NOMO-1 treated with dmso at 0.1 percent for 144 hours (cell line): Measurements from ENCODE around the gene FAM111B.
"Not testable (repeated sequence)": the region's sequence is repeated elsewhere in the genome, so short reads cannot be mapped to it uniquely, and the experiment has no call there.

ENCODE experiments used
- DNase-seq: peaks from one replicate; lab custom pipeline; 2025; ENCODE audit not compliant: unreplicated experiment; lab: John Stamatoyannopoulos, UW

Gene FAM111B

GRCh38 chr11:59106363-59107336 is at the start of gene FAM111B:
TSS of gene FAM111B (plus strand) at chr11:59107237. CDS start at chr11:59109626, 2,389 bp downstream.
- DNase-seq: peak; percentile 82

- peak; percentile 83 for DNase-seq
These were observed 48.7 kb upstream of the FAM111B start for GRCh38 chr11:59058120-59059033.

- not testable (repeated sequence) for DNase-seq
These were observed 46.9 kb upstream of the FAM111B start for GRCh38 chr11:59060096-59060495.

GRCh38 chr11:59062602-59063529 is 44.2 kb upstream of the FAM111B start:
- no peak for DNase-seq

GRCh38 chr11:59063996-59064727 is 42.9 kb upstream of the FAM111B start:
- DNase-seq: not testable (repeated sequence)

- DNase-seq: no peak
These were observed 38.0 kb upstream of the FAM111B start for GRCh38 chr11:59069087-59069486.

- peak; percentile 58 for DNase-seq
These were observed 30.0 kb upstream of the FAM111B start for GRCh38 chr11:59076876-59077571.

- peak; percentile 29 for DNase-seq
These were observed 28.6 kb upstream of the FAM111B start for GRCh38 chr11:59078435-59078834.

- no peak for DNase-seq
These were observed 28.0 kb upstream of the FAM111B start for GRCh38 chr11:59079086-59079485.

GRCh38 chr11:59080421-59080820 is 26.6 kb upstream of the FAM111B start:
- not testable (repeated sequence) for DNase-seq

GRCh38 chr11:59081430-59082020 is 25.5 kb upstream of the FAM111B start:
- DNase-seq: not testable (repeated sequence)

- not testable (repeated sequence) for DNase-seq
These were observed 21.0 kb upstream of the FAM111B start, which contains the start of gene GLYATL1B for GRCh38 chr11:59086007-59086406. TSS of gene GLYATL1B (plus strand) at chr11:59086307. CDS start at chr11:59086307, 0 bp downstream.

- DNase-seq: no peak
These were observed 18.9 kb upstream of the FAM111B start for GRCh38 chr11:59088162-59088561.

- not testable (repeated sequence) for DNase-seq
These were observed 13.5 kb upstream of the FAM111B start for GRCh38 chr11:59093576-59093975.

- not testable (repeated sequence) for DNase-seq
These were observed 11.8 kb upstream of the FAM111B start for GRCh38 chr11:59095225-59095624.

GRCh38 chr11:59095972-59096575 is 11.0 kb upstream of the FAM111B start:
- not testable (repeated sequence) for DNase-seq

- DNase-seq: no peak
These were observed 9.8 kb upstream of the FAM111B start for GRCh38 chr11:59097113-59097708.

GRCh38 chr11:59097938-59098337 is 9.1 kb upstream of the FAM111B start:
- DNase-seq: not testable (repeated sequence)
